GM19468 (cell line): ENCODE data around the gene FBXW9.
"Not testable (repeated sequence)": the region's sequence is repeated elsewhere in the genome, so short reads cannot be mapped to it uniquely, and the experiment has no call there.

Experiments used
- ATAC-seq: cut with Tn5 transposase; IDR thresholded peaks from one replicate; pipeline ENCODE4 v1.9.1; 2021; ENCODE audit warnings: mild to moderate bottlenecking, moderate library complexity, moderate number of reproducible peaks; ENCODE audit not compliant: unreplicated experiment; ENCODE audit errors: extremely low read depth

FBXW9 gene

DNA sequence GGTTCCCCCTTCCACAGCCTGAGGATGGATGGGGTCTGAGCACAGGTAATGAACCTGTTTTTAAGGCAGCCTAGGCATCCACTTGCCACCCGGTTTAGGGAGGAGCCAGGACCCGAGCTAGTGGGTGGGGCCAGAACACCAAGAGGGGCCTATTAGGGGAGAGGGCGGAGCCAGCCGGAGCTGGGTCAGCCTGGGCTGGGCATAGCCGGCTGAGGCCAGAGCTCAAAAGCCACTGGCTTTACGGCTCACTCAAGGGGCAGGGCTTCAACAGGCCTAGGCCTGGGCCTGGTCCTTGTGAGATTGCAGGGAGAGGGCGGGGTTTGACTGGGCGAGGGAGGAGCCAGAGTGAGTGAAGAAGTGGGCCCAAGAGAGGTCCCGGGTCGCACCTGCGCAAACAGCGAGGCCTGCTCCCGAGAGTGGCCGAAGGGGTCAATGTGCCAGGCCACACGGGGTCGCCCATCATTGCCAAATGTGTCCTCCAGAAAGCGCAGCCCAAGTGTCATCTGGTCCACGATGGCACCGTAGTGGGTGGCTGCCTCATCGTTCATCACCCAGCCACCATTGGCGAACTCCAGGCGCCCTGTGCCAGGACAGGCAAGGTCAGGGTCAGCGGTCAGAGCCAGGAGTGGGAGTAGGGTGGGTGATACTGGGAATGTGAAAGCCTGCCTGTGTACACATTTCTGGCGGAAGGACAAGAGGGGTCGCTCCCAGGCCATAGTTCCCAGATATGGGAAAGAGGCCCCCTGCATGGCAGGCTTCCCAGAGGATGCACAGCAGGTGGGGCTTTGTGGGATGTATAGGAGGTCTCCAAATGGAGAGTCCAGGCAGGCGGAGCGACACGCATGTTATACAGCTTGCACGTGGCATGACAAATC, 31.8 kb downstream of the FBXW9 start:
- ATAC-seq: no peak

- no peak for ATAC-seq
These were observed 35.5 kb downstream of the FBXW9 start for GRCh38 chr19:12660980-12661379.

GRCh38 chr19:12657966-12658365, 38.5 kb downstream of the FBXW9 start:
- no peak for ATAC-seq

GRCh38 chr19:12656899-12657571, 39.4 kb downstream of the FBXW9 start:
- ATAC-seq: no peak

- no peak for ATAC-seq
These were observed 40.9 kb downstream of the FBXW9 start for GRCh38 chr19:12655546-12655945.

GRCh38 chr19:12652219-12652618, 44.2 kb downstream of the FBXW9 start:
- ATAC-seq: no peak

GRCh38 chr19:12649941-12650340, 46.5 kb downstream of the FBXW9 start:
- ATAC-seq: no peak

DNA sequence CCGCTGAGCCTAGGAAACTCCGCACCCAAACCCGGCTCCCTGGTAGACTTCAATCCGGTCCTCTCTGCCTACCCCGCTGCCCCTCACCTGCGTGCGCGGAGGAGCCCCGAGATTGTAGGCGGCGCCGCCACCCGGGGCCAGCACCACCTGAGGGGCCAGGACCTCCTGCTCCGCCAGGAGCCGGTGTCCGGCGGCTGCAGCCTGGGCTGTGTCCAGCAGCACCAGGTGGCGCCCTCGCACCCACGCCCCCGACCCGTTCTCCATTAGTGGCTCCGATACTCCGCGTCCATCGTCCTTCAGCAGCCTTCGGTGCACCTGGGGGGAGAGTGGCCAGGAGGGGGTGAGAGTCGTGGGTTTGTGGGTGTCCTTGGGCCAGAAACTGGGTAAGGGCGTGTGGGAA, 48.3 kb downstream of the FBXW9 start:
- ATAC-seq: no peak

- no peak for ATAC-seq
These were observed 48.9 kb downstream of the FBXW9 start for GRCh38 chr19:12647490-12648071.

DNA sequence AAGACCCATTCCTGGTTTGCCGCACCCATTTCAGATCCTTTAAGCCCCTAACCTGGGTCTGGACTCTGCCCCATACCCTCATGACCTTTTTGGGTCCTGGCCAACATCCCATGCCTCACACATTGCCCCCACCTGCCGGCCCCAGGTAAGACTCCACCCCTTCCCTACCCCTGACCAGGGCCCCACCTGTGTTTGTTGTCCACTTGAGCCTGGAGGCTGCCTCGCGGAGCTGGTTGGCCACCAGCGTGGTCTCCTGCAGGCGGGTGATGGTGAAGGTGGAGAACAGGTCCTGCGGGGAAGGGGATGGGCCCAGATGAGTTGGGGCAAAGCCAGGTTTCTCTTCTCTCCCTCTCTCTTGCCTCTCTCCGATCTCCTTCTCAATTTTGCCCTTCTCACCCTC, 49.4 kb downstream of the FBXW9 start:
- no peak for ATAC-seq

DNA sequence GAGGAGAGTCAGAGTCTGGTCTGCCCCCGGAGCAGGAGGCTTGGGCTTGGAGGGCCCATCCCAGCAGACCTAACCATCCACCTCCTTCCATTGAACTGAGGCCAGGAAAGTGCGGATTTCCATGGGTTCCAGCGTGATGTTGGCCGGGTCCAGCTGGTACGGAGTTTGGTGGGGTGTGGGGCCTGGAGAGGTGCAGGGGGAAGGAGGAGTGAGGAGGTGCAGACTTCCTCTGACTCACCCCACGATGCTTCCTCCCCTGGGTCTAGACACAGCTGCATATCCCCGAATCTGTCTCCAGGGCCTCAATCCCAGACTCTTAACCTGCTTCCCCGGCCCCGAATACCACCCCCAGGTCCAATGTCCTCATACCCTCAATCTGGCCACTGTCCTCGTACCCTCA, 49.9 kb downstream of the FBXW9 start:
- no peak for ATAC-seq

DNA sequence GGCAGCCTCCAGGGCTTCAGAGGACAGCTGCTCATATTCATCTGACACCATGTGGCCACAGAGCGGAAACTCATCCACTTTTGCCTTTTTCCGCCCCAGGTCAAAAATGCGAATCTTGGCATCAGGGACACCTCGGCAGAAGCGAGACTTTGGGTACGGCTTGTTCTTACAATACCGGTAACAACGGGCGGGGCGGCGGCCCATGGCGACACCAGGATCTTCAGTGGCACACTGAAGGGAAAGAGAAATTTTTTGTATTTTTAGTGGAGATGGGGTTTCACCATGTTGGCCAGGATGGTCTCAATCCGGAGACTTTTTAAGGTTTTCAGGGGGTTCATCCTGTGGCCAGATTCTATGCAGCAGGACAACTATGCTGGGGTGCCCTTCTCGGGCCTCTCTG, 52.7 kb downstream of the FBXW9 start:
- not testable (repeated sequence) for ATAC-seq

- ATAC-seq: no peak
These were observed 53.9 kb downstream of the FBXW9 start for GRCh38 chr19:12642506-12642905.

- no peak for ATAC-seq
These were observed 55.0 kb downstream of the FBXW9 start for GRCh38 chr19:12641456-12641855.

- ATAC-seq: no peak
These were observed 56.4 kb downstream of the FBXW9 start for GRCh38 chr19:12639901-12640613.
